Natural killer cell (primary cell): Measurements from ENCODE around the gene ARL13A. TPM values are rescaled to one million over a fixed set of nuclear protein-coding genes. Genes with fewer than 3 reads are reported as not detected.

ENCODE experiments used
- ATAC-seq, 3 donors: fragments of 150-1000 bp in 2 of 3; fragments of 200-7000 bp in 1 of 3; cut with Tn5 transposase; 1 replicate in 1 of 3; 2 replicates in 2 of 3; pipeline ENCODE4 v1.10.0; 2021; ENCODE audit warnings: mild to moderate bottlenecking in 2 of 3, moderate library complexity in 2 of 3
- DNase-seq, 2 donors: peaks; one replicate each; pipeline versions ENCODE4 v3.0.0 to v3.0.0-alpha.2; 2013 to 2021; ENCODE audit warnings: mixed read lengths in 1 of 2
- H3K27ac ChIP-seq: one replicate; pipeline ENCODE4 v1.5.1; 2013; ENCODE audit warnings: mild to moderate bottlenecking, low read length
- H3K27me3 ChIP-seq: one replicate; pipeline ENCODE4 v1.6.1; 2013; ENCODE audit warnings: low read length; ENCODE audit not compliant: control insufficient read depth, insufficient read depth
- H3K36me3 ChIP-seq: one replicate; pipeline ENCODE4 v1.6.1; 2013; ENCODE audit warnings: low read length; ENCODE audit not compliant: control insufficient read depth, insufficient read depth
- H3K4me1 ChIP-seq: one replicate; pipeline ENCODE4 v1.6.1; 2013; ENCODE audit warnings: low read length; ENCODE audit not compliant: control insufficient read depth, insufficient read depth
- H3K4me3 ChIP-seq: one replicate; pipeline ENCODE4 v1.5.1; 2013; ENCODE audit warnings: low read length
- H3K9me3 ChIP-seq: one replicate; pipeline ENCODE4 v1.6.1; 2013; ENCODE audit warnings: low read length; ENCODE audit not compliant: control insufficient read depth, insufficient read depth
- H3K27ac Mint-ChIP-seq, 2 donors: one replicate each; pipeline ENCODE4 v1.8.0; 2022; ENCODE audit warnings: mild to moderate bottlenecking in 2 of 2, mixed read lengths in 2 of 2, moderate library complexity in 1 of 2
- H3K27me3 Mint-ChIP-seq, 2 donors: one replicate each; pipeline ENCODE4 v1.8.0; 2022; ENCODE audit warnings: low read depth in 2 of 2, mixed read lengths in 2 of 2
- H3K36me3 Mint-ChIP-seq: one replicate; pipeline ENCODE4 v1.8.0; 2022; ENCODE audit warnings: mixed read lengths
- H3K4me1 Mint-ChIP-seq, 2 donors: one replicate each; pipeline ENCODE4 v1.8.0; 2022; ENCODE audit warnings: mixed read lengths in 2 of 2
- H3K4me3 Mint-ChIP-seq: one replicate; pipeline ENCODE4 v1.8.0; 2022; ENCODE audit warnings: mild to moderate bottlenecking, moderate library complexity, mixed read lengths
- H3K9me3 Mint-ChIP-seq, 2 donors: one replicate each; pipeline ENCODE4 v1.8.0; 2022; ENCODE audit warnings: mixed read lengths in 2 of 2
- WGBS: methylation state at CpG from one replicate; pipeline ENCODE4 v1.1.7; 2013; ENCODE audit warnings: missing lambda C conversion rate; ENCODE audit not compliant: insufficient coverage; 5-methylcytosine and 5-hydroxymethylcytosine counted together
- intact Hi-C: fragments of 100-400 bp; cut with micrococcal nuclease; formaldehyde crosslinking; loops from one replicate; pipeline ENCODE4 v1.14.2; 2022
- total RNA-seq, 4 donors: library from RNA; stranded (reverse); fragments of 120-200 nt in 1 of 4; gene quantifications; one replicate each; pipeline versions ENCODE4 v1.2.3 to v1.2.4, GENCODE V29; 2013 to 2022
- TF ChIP-seq, protein P1 (sequence below): fragments of 200-600 bp; IDR thresholded peaks from one replicate; pipeline ENCODE4 v1.8.0; 2022; ENCODE audit warnings: antibody characterized with exemption

The ARL13A gene
- total RNA-seq, 3 donors from 2014 or later (not counting 1 experiment from before 2014, with no cell fraction given) = not detected

- no peak overlapping the region for H3K4me3 ChIP-seq
Measured at GRCh38 chrX:100948557-100948956, 21.0 kb upstream of the ARL13A start.

DNA sequence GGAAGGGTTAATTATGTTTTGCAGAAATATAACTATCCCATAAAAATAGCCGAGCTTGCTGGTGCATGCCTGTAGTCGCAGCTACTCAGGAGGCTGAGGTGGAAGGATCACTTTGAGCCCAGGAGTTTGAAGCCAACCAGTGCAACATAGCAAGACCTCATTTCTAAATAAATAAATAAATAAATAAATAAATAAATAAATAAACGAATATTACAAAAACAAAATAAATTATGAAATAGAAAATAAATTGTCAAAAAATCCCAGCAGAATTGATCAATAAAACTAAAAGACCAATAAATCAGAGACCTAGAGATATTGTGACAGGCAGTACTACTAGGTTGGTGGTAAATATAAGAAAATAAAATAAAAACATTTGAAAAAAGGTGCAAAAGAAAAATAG, 6.7 kb upstream of the ARL13A start:
- H3K4me1 Mint-ChIP-seq = no peaks in the 10 kb centered on the region

More at GRCh38 chrX:100948557-100948956, 21.0 kb upstream of the ARL13A start:
- no peaks in the 10 kb centered on the region for H3K36me3 ChIP-seq
- H3K36me3 Mint-ChIP-seq = no peaks in the 10 kb centered on the region
- ATAC-seq = no peak
- H3K27me3 ChIP-seq = no peaks in the 10 kb centered on the region
- peaks cover 2 to 9% of the 10 kb centered on the region in 2 donors for H3K27me3 Mint-ChIP-seq
- H3K27ac ChIP-seq = no peak overlapping the region
- H3K4me1 ChIP-seq = no peaks in the 10 kb centered on the region
- H3K4me1 Mint-ChIP-seq = no peaks in the 10 kb centered on the region
- no peak overlapping the region for H3K4me3 Mint-ChIP-seq
- TF ChIP-seq, protein P1, sequence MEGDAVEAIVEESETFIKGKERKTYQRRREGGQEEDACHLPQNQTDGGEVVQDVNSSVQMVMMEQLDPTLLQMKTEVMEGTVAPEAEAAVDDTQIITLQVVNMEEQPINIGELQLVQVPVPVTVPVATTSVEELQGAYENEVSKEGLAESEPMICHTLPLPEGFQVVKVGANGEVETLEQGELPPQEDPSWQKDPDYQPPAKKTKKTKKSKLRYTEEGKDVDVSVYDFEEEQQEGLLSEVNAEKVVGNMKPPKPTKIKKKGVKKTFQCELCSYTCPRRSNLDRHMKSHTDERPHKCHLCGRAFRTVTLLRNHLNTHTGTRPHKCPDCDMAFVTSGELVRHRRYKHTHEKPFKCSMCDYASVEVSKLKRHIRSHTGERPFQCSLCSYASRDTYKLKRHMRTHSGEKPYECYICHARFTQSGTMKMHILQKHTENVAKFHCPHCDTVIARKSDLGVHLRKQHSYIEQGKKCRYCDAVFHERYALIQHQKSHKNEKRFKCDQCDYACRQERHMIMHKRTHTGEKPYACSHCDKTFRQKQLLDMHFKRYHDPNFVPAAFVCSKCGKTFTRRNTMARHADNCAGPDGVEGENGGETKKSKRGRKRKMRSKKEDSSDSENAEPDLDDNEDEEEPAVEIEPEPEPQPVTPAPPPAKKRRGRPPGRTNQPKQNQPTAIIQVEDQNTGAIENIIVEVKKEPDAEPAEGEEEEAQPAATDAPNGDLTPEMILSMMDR = no peak
- no peak for DNase-seq
- intact Hi-C loops = no loop called here
- H3K27ac Mint-ChIP-seq = no peak overlapping the region
- H3K9me3 ChIP-seq = no peaks in the 10 kb centered on the region
- no peaks in the 10 kb centered on the region for H3K9me3 Mint-ChIP-seq
- WGBS = 100% methylated on average over 1 of the region's 1 CpG

GRCh38 chrX:100964362-100964761, 5.1 kb upstream of the ARL13A start:
- intact Hi-C loops = no loop called here
- no peak overlapping the region for H3K27ac Mint-ChIP-seq

More for the DNA sequence above, 6.7 kb upstream of the ARL13A start:
- TF ChIP-seq, protein P1 = no peak
- H3K36me3 Mint-ChIP-seq = no peaks in the 10 kb centered on the region
- DNase-seq = no peak
- WGBS = 90% methylated on average over 2 of the region's 3 CpGs
- Histone ChIP-seq H3K4me1 (no peaks in the 10 kb centered on the region), H3K4me3 (no peak overlapping the region), H3K27ac (no peak overlapping the region), H3K27me3 (no peaks in the 10 kb centered on the region), H3K9me3 (no peaks in the 10 kb centered on the region), H3K36me3 (no peaks in the 10 kb centered on the region)
- no peak for ATAC-seq
- peaks cover 0 to under 1% of the 10 kb centered on the region in 2 donors for H3K27me3 Mint-ChIP-seq
- H3K9me3 Mint-ChIP-seq = no peaks in the 10 kb centered on the region
- intact Hi-C loops = no loop called here
- H3K4me3 Mint-ChIP-seq = no peak overlapping the region
- H3K27ac Mint-ChIP-seq = no peak overlapping the region

GRCh38 chrX:100969936-100970335, 428 bp downstream of the ARL13A start:
- H3K4me3 Mint-ChIP-seq = no peak overlapping the region
- Histone ChIP-seq H3K4me1 (no peaks in the 10 kb centered on the region), H3K27ac (no peak overlapping the region), H3K4me3 (no peak overlapping the region), H3K9me3 (no peaks in the 10 kb centered on the region), H3K36me3 (no peaks in the 10 kb centered on the region), H3K27me3 (no peaks in the 10 kb centered on the region)
- H3K27me3 Mint-ChIP-seq = no peaks in the 10 kb centered on the region
- intact Hi-C loops = no loop called here
- H3K9me3 Mint-ChIP-seq = no peaks in the 10 kb centered on the region
- H3K4me1 Mint-ChIP-seq = no peaks in the 10 kb centered on the region
- DNase-seq (no peak), ATAC-seq (no peak)
- no peaks in the 10 kb centered on the region for H3K36me3 Mint-ChIP-seq
- WGBS = 89% methylated on average over 1 of the region's 1 CpG
- no peak overlapping the region for H3K27ac Mint-ChIP-seq
- TF ChIP-seq, protein P1 = no peak

More at GRCh38 chrX:100964362-100964761, 5.1 kb upstream of the ARL13A start:
- TF ChIP-seq, protein P1 = no peak
- Histone ChIP-seq H3K36me3 (no peaks in the 10 kb centered on the region), H3K4me3 (no peak overlapping the region), H3K9me3 (no peaks in the 10 kb centered on the region), H3K4me1 (no peaks in the 10 kb centered on the region), H3K27ac (no peak overlapping the region), H3K27me3 (no peaks in the 10 kb centered on the region)
- ATAC-seq (no peak), DNase-seq (no peak)
- no peaks in the 10 kb centered on the region for H3K4me1 Mint-ChIP-seq
- no peaks in the 10 kb centered on the region for H3K27me3 Mint-ChIP-seq
- no peaks in the 10 kb centered on the region for H3K36me3 Mint-ChIP-seq
- no peak overlapping the region for H3K4me3 Mint-ChIP-seq
- no peaks in the 10 kb centered on the region for H3K9me3 Mint-ChIP-seq
